ENCODE results near the gene ASB6.

ASB6 gene

DNA sequence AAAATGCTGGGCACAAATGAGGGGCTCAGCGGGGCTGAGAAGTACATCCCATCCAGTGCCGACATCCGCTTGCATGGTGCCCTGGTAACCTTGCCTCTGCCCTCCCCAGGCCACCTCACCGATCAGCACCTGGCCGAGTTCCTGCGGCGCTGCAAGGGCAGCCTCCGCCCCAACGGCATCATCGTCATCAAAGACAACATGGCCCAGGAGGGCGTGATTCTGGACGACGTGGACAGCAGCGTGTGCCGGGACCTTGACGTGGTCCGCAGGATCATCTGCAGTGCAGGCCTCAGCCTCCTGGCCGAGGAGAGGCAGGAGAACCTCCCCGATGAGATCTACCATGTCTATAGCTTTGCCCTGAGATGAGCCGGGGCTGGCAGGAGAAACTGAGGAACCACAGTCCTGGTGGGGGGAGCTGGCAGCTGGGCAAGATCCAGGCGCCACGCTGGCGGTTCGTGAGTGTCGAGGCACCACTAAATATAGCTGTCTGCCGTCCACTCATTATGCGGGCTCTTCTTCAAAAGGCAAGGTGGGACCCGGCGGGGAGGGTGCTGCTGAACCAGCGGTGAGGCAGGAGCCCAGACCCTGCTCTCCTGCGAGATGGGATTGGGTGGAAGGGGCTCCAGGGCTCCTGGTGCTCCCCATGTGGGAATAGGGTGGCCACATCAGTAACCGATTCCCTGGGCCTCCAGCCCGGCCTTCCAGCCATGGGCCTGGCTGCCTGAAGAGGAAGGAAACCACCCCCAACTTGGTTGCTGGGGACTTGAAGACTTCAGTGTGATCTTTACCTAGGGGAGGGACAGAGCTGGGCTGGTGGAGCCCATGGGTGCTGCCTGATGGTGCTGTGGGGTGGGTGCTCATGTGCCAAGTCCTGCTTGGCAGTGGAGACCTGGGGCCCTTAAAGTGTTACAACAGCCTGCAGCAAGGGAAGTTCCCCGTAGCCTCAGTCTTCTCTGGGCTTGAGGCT, 6.6 kb downstream of the ASB6 start:
- no peak overlapping the region for H3K4me3 ChIP-seq (ENCODE audit: low read length)
- TF ChIP-seq, protein P1, sequence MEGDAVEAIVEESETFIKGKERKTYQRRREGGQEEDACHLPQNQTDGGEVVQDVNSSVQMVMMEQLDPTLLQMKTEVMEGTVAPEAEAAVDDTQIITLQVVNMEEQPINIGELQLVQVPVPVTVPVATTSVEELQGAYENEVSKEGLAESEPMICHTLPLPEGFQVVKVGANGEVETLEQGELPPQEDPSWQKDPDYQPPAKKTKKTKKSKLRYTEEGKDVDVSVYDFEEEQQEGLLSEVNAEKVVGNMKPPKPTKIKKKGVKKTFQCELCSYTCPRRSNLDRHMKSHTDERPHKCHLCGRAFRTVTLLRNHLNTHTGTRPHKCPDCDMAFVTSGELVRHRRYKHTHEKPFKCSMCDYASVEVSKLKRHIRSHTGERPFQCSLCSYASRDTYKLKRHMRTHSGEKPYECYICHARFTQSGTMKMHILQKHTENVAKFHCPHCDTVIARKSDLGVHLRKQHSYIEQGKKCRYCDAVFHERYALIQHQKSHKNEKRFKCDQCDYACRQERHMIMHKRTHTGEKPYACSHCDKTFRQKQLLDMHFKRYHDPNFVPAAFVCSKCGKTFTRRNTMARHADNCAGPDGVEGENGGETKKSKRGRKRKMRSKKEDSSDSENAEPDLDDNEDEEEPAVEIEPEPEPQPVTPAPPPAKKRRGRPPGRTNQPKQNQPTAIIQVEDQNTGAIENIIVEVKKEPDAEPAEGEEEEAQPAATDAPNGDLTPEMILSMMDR (conservative IDR thresholded peaks at IDR 0.05; ENCODE audit: low read depth, low read length), result no peak
- DNase-seq (ENCODE audit: low read depth), result no peak

DNA sequence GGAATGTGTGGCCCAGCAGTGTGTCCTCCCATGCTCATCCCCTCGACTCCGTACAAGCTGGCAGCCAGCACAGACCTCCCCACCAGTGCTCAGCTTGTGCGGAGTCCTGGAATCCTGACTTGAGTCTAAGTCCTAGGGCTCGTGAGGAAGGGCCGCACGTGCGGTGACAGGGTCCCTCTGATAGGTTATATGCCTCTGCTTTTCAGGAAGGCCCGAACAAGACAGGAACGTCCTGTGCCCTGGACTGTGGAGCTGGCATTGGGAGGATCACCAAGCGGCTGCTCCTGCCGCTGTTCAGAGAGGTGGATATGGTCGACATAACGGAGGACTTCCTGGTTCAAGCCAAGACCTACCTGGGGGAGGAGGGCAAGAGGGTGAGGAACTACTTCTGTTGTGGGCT, 8.1 kb downstream of the ASB6 start:
- no peak for DNase-seq (ENCODE audit: low read depth)
- TF ChIP-seq, protein P1 (conservative IDR thresholded peaks at IDR 0.05; ENCODE audit: low read depth, low read length), result no peak
- no peak overlapping the region for H3K4me3 ChIP-seq (ENCODE audit: low read length)

DNA sequence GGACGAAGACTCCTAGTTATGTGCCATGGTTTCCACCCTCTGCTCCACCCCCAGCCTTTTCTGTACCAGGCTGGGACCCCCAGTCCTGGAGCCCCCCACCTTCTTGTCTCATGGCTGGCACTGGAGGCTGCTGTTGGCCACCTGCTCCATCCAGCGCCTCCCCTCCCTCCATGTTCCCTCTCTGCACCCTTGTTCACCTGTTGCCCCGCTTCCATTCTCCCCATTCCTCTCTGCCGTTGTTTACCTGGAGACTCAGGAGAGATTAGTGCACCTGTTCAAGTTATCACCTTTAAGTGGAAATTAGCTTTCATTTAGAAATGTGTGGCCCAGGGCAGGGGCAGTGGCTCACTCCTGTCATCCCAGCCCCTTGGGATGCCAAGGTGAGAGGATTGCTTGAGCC, 8.7 kb downstream of the ASB6 start:
- TF ChIP-seq, protein P1 (conservative IDR thresholded peaks at IDR 0.05; ENCODE audit: low read depth, low read length), result no peak

DNA sequence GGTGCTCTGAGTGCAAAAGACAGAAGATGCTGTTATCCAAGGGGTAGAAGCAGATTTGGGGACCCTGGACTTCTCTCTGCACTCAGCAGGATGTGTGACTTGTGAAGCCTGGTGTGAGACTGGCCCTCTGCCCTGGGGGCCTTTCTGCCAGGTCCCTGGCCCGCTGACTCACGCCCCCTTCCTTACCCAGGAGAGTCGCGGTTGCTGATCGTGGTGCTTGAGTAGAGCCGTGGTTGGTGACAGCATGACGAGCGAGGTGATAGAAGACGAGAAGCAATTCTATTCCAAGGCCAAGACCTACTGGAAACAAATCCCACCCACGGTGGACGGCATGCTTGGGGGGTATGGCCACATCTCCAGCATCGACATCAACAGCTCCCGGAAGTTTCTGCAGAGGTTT, 9.5 kb downstream of the ASB6 start:
- DNase-seq (ENCODE audit: low read depth), result no peak
- no peak overlapping the region for H3K4me3 ChIP-seq (ENCODE audit: low read length)
- TF ChIP-seq, protein P1 (conservative IDR thresholded peaks at IDR 0.05; ENCODE audit: low read depth, low read length), result no peak

More for the DNA sequence above, 8.7 kb downstream of the ASB6 start:
- H3K4me3 ChIP-seq (ENCODE audit: low read length), result no peak overlapping the region
- no peak for DNase-seq (ENCODE audit: low read depth)

DNA sequence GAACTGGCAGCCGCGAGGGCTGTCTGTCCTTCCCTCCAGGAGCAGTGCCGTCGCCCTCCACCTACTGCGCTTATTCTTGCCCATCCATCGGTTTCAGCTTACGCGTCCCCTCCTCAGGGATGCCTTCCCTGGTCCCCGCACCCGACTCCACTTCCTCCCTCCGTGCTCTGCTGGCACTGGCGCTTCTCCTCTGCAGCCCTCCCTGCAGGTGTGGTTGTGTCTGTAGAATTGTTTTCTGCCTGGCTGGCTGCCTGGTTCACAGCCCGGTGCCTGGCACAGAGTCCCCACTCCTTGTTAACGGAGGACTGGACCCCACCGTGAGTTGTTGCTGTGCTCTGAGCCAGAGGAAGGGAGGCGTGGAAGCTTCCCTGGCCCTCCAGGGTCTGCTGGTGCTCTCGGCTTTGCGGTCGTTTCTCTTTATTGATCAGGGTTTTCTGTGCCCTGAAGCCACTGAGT, 10.2 kb downstream of the ASB6 start:
- DNase-seq (ENCODE audit: low read depth), result no peak
- TF ChIP-seq, protein P1 (conservative IDR thresholded peaks at IDR 0.05; ENCODE audit: low read depth, low read length), result no peak
- H3K4me3 ChIP-seq (ENCODE audit: low read length), result no peak overlapping the region

DNA sequence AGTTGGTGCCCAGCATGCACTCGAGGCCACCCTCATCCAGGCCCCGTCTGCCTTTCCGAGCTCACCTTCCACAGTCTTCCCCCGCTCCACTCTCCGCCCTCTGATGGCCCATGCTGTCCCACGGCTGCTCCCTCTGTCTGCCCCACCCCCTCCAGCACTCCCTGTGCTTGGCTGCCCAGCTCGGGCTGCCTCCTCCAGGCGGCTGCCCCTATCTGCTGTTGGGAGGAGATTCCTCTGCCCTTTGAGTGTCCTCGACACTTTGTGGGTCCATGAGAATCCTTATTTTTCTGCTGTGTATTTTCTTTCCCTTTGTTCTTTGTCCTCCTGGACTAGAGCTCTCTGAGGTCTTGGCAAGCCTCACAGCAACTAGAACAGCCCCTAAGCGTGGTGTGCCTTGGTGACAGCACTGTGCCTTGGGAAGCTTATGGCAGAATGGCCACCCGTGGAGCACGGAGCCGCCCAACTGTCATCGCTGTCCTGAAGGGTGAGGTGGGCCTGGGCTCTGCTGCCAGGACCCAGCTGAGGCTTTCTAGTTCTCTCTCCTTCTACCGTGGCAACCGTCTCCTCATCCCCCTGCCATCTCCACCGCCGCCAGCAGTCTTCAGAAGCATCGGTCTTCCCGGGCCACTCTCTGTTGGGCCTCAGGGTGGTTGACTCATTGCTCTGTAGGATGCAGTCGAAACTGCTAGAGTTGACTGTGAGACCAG, 10.8 kb downstream of the ASB6 start:
- TF ChIP-seq, protein P1 (conservative IDR thresholded peaks at IDR 0.05; ENCODE audit: low read depth, low read length), result no peak
- no peak overlapping the region for H3K4me3 ChIP-seq (ENCODE audit: low read length)
- no peak for DNase-seq (ENCODE audit: low read depth)

All from retinal pigment epithelial cell (primary cell).